HCT116 (cell line): ENCODE measurements around the gene TREM2. TPM values are rescaled to one million over a fixed set of nuclear protein-coding genes. Genes with fewer than 3 reads are reported as not detected.

Source experiments
- ATAC-seq: fragments of 200-7000 bp; cut with Tn5 transposase; 2 replicates; pipeline ENCODE4 v1.9.1; 2020; ENCODE audit warnings: mild to moderate bottlenecking, moderate library complexity
- BruUV-seq: library from RNA; stranded (reverse); fragments of 400-500 nt; replicated peaks from 2 replicates; lab custom pipeline; 2021; lab: Mats Ljungman, UMichigan
- CTCF ChIA-PET: fragments of 300-600 bp; sonication (Branson Sonifier 250); formaldehyde crosslinking; loops from one replicate; lab custom pipeline; 2021; ENCODE audit warnings: antibody characterized with exemption; lab: Charles Lee
- POLR2A ChIA-PET: fragments of 300-600, 350-600 bp; sonication (Branson Sonifier 250); formaldehyde crosslinking; loops from one replicate; lab custom pipeline; 2021; ENCODE audit warnings: antibody characterized with exemption; lab: Charles Lee
- RAD21 ChIA-PET, 2 experiments: fragments of 300-600 bp; sonication (Branson Sonifier 250); formaldehyde crosslinking; loops; one replicate each; lab custom pipeline; 2023; ENCODE audit warnings: low total read pairs in 2 of 2; ENCODE audit not compliant: uncharacterized antibody in 2 of 2, unreplicated experiment in 2 of 2, low non-redundant PET in 1 of 2; lab: Charles Lee
- DNase-seq: peaks from one replicate; pipeline ENCODE4 v3.0.0-alpha.2; 2010; ENCODE audit warnings: low read depth, low spot score
- H2AFZ ChIP-seq: fragments of 200-600 bp; shearing (Covaris generic), sonication (generic); 2 replicates; pipeline ENCODE4 v1.6.1; 2017; ENCODE audit warnings: low read depth, mixed run types, mixed read lengths, antibody characterized with exemption, low read length; ENCODE audit not compliant: poor library complexity, severe bottlenecking
- H3K27ac ChIP-seq: 2 replicates; pipeline ENCODE4 v1.5.1; 2012; ENCODE audit warnings: low read depth, low read length
- H3K27me3 ChIP-seq: fragments of 200-600 bp; sonication (generic); 2 replicates; pipeline ENCODE4 v1.6.1; 2016; ENCODE audit warnings: mixed run types, low read length, mixed read lengths; ENCODE audit not compliant: insufficient read depth
- H3K36me3 ChIP-seq, 2 experiments: fragments of 200-500 bp in 1 of 2; fragments of 200-600 bp in 1 of 2; sonication (Bioruptor generic) in 1 of 2; sonication (generic) in 1 of 2; 2 replicates each; pipeline versions ENCODE4 v1.5.1 to v1.6.1; 2014 to 2016; ENCODE audit warnings: low read length in 2 of 2, inconsistent platforms in 1 of 2, mixed read lengths in 1 of 2, mixed run types in 1 of 2; ENCODE audit not compliant: insufficient read depth in 2 of 2, control insufficient read depth in 1 of 2
- H3K4me1 ChIP-seq, 2 experiments: fragments of 200-600 bp in 1 of 2; sonication (generic) in 1 of 2; 2 replicates each; pipeline versions ENCODE4 v1.5.1 to v1.6.1; 2012 to 2017; ENCODE audit warnings: low read length in 2 of 2, inconsistent platforms in 1 of 2, mild to moderate bottlenecking in 1 of 2, mixed read lengths in 1 of 2, mixed run types in 1 of 2, moderate library complexity in 1 of 2; ENCODE audit not compliant: insufficient read depth in 2 of 2, control insufficient read depth in 1 of 2
- H3K4me2 ChIP-seq: fragments of 200-600 bp; sonication (generic); 2 replicates; pipeline ENCODE4 v1.6.1; 2017; ENCODE audit warnings: mixed run types, low read length, mixed read lengths
- H3K4me3 ChIP-seq, 2 experiments: fragments of 200-600 bp in 1 of 2; sonication (generic) in 1 of 2; replicated peaks in 1 of 2; 2 replicates each; pipeline ENCODE4 v1.5.1; 2011 to 2016; ENCODE audit warnings: low read length in 2 of 2, control low read depth in 1 of 2, low read depth in 1 of 2, mild to moderate bottlenecking in 1 of 2, mixed read lengths in 1 of 2, mixed run types in 1 of 2
- H3K79me2 ChIP-seq: fragments of 200-600 bp; sonication (generic); 2 replicates; pipeline ENCODE4 v1.6.1; 2017; ENCODE audit warnings: mild to moderate bottlenecking, mixed run types, low read length, moderate library complexity, mixed read lengths; ENCODE audit not compliant: insufficient read depth
- H3K9ac ChIP-seq: fragments of 200-600 bp; sonication (generic); 2 replicates; pipeline ENCODE4 v1.6.1; 2016; ENCODE audit warnings: low read length, mixed read lengths
- H3K9me2 ChIP-seq: fragments of 200-600 bp; sonication (generic), shearing (Covaris generic); 2 replicates; pipeline ENCODE4 v1.6.1; 2017; ENCODE audit warnings: mixed run types, mild to moderate bottlenecking, moderate library complexity; ENCODE audit not compliant: insufficient read depth
- H3K9me3 ChIP-seq, 2 experiments: fragments of 200-500 bp in 1 of 2; fragments of 200-600 bp in 1 of 2; sonication (Bioruptor generic) in 1 of 2; sonication (generic) in 1 of 2; 2 replicates each; pipeline ENCODE4 v1.6.1; 2014 to 2017; ENCODE audit warnings: low read length in 2 of 2, mixed read lengths in 2 of 2, inconsistent platforms in 1 of 2, low read depth in 1 of 2, mild to moderate bottlenecking in 1 of 2, mixed run types in 1 of 2, moderate library complexity in 1 of 2; ENCODE audit not compliant: control insufficient read depth in 1 of 2, insufficient read depth in 1 of 2
- H4K20me1 ChIP-seq: fragments of 200-600 bp; sonication (generic), shearing (Covaris generic); 2 replicates; pipeline ENCODE4 v1.6.1; 2017; ENCODE audit warnings: mixed run types, mild to moderate bottlenecking, moderate library complexity; ENCODE audit not compliant: insufficient read depth
- ATF3 ChIP-seq: IDR thresholded peaks from 2 replicates; pipeline ENCODE4 v1.6.1; 2012
- CBX3 ChIP-seq: IDR thresholded peaks from 2 replicates; pipeline ENCODE4 v1.6.1; 2012; ENCODE audit warnings: low read depth
- EGR1 ChIP-seq: IDR thresholded peaks from 2 replicates; pipeline ENCODE4 v1.6.1; 2012; ENCODE audit warnings: low read depth
- ELF1 ChIP-seq: IDR thresholded peaks from 2 replicates; pipeline ENCODE4 v1.6.1; 2012; ENCODE audit warnings: low read depth, borderline replicate concordance
- EZH2phosphoT487 ChIP-seq: fragments of 200-600 bp; IDR thresholded peaks from 2 replicates; pipeline ENCODE4 v1.6.1; 2018; ENCODE audit warnings: antibody characterized with exemption, borderline replicate concordance
- JUND ChIP-seq: IDR thresholded peaks from 2 replicates; pipeline ENCODE4 v1.6.1; 2012
- MAX ChIP-seq: IDR thresholded peaks from 2 replicates; pipeline ENCODE4 v1.6.1; 2012
- RAD21 ChIP-seq: IDR thresholded peaks from 2 replicates; pipeline ENCODE4 v1.6.1; 2012; ENCODE audit warnings: low read depth, mild to moderate bottlenecking
- REST ChIP-seq: IDR thresholded peaks from 2 replicates; pipeline ENCODE4 v1.6.1; 2012; ENCODE audit warnings: low read depth
- SIN3A ChIP-seq: IDR thresholded peaks from 2 replicates; pipeline ENCODE4 v1.6.1; 2012; ENCODE audit warnings: low read depth
- SP1 ChIP-seq: IDR thresholded peaks from 2 replicates; pipeline ENCODE4 v1.6.1; 2012; ENCODE audit warnings: low read depth
- SRF ChIP-seq: IDR thresholded peaks from 2 replicates; pipeline ENCODE4 v1.6.1; 2012; ENCODE audit warnings: low read depth
- TCF7L2 ChIP-seq: IDR thresholded peaks from 2 replicates; pipeline ENCODE4 v1.7.0; 2011; ENCODE audit warnings: borderline replicate concordance, inconsistent platforms; ENCODE audit not compliant: insufficient read depth, insufficient read length; ENCODE audit errors: extremely low read depth
- intact Hi-C: fragments of 100-400 bp; cut with micrococcal nuclease; formaldehyde crosslinking; loops from 2 replicates; pipeline ENCODE4 v1.10.0; 2022
- total RNA-seq: library from RNA; stranded (reverse); gene quantifications from one replicate; pipeline ENCODE4 v1.2.1, GENCODE V29; 2021; ENCODE audit not compliant: unreplicated experiment

The TREM2 gene
- total RNA-seq, 1 experiment from 2014 or later: not detected

GRCh38 chr6:41125282-41125681 lies 37.6 kb downstream of the TREM2 start:
- DNase-seq (no peak), ATAC-seq (no peak)
- Histone ChIP-seq H3K36me3 (no peaks in the 10 kb centered on the region), H3K79me2 (no peaks in the 10 kb centered on the region), H3K4me1 (no peaks in the 10 kb centered on the region), H3K27ac (no peak overlapping the region), H3K9me2 (no peaks in the 10 kb centered on the region), H4K20me1 (no peaks in the 10 kb centered on the region), H3K9me3 (no peaks in the 10 kb centered on the region), H3K27me3 (no peaks in the 10 kb centered on the region), H3K4me2 (no peak overlapping the region), H3K9ac (no peak overlapping the region), H2AFZ (no peak overlapping the region), H3K4me3 (no peak overlapping the region)
- intact Hi-C loops: no loop called here
- no peak for TF ChIP-seq EGR1
- no peak for TF ChIP-seq SRF
- TF ChIP-seq SIN3A: no peak
- TF ChIP-seq MAX: no peak
- TF ChIP-seq ELF1: no peak
- TF ChIP-seq CBX3: no peak
- no peak for TF ChIP-seq REST
- TF ChIP-seq JUND: no peak
- TF ChIP-seq RAD21: no peak
- no peak for TF ChIP-seq SP1
- no peak for TF ChIP-seq TCF7L2
- no peak for TF ChIP-seq ATF3
- TF ChIP-seq EZH2phosphoT487: no peak
- CTCF ChIA-PET: no interaction called here
- BruUV-seq: no TSS peak
- RAD21 ChIA-PET: no interaction called here
- POLR2A ChIA-PET: no interaction called here
